ENCODE results near the gene ZBTB42.

- no peak for TF ChIP-seq CTCF (IDR thresholded peaks at IDR 0.05)
- TF ChIP-seq POLR2A (IDR thresholded peaks at IDR 0.05): no peak
Measured at GRCh38 chr14:104830781-104831180, 29.9 kb downstream of the ZBTB42 start.

Data from prostate gland (tissue), 2 donors.